Measurements from ENCODE around the gene BLCAP. TPM values are rescaled to one million over a fixed set of nuclear protein-coding genes. Genes with fewer than 3 reads are reported as not detected.
A peak's percentile ranks its signal among the peaks of the same experiment; 100 is the strongest.

BLCAP gene
- total RNA-seq, 1 donor from 2014 or later, result 111 TPM

DNA sequence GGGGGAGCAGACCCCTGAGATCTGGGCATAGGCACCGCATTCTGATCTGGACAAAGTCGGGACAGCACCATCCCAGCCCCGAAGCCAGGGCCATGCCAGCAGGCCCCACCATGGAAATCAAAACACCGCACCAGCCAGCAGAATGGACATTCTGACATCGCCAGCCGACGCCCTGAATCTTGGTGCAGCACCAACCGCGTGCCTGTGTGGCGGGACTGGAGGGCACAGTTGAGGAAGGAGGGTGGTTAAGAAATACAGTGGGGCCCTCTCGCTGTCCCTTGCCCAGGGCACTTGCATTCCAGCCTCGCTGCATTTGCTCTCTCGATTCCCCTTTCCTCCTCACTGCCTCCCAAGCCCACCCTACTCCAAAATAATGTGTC lies 4.7 kb downstream of the BLCAP start:
- Histone ChIP-seq H3K79me2 (ENCODE audit: insufficient read depth, low read length) (peaks cover 97% of the 10 kb centered on the region), H3K4me2 (ENCODE audit: low read length) (no peak overlapping the region), H3K36me3 (ENCODE audit: insufficient read depth, low read length) (no peaks in the 10 kb centered on the region), H3K4me3 (ENCODE audit: insufficient read depth, low read depth, low read length) (no peak overlapping the region), H3K27me3 (ENCODE audit: insufficient read depth, low read length) (no peaks in the 10 kb centered on the region), H3K9me3 (ENCODE audit: insufficient read depth, low read depth, low read length) (no peaks in the 10 kb centered on the region), H3K4me1 (ENCODE audit: insufficient read depth, low read length) (peaks cover 36% of the 10 kb centered on the region), H3K27ac (ENCODE audit: low read depth, low read length) (no peak overlapping the region), H4K20me1 (ENCODE audit: insufficient read depth, low read length) (peaks cover 89% of the 10 kb centered on the region), H2AFZ (ENCODE audit: low read depth, low read length) (no peak overlapping the region), H3K9ac (ENCODE audit: low read length) (no peak overlapping the region)
- Mint-ChIP-seq H3K27me3 (ENCODE audit: low read depth, unreplicated experiment) (no peaks in the 10 kb centered on the region), H3K27ac (ENCODE audit: unreplicated experiment) (no peak overlapping the region), H3K4me1 (ENCODE audit: low read depth, unreplicated experiment) (peaks cover 21% of the 10 kb centered on the region), H3K9me3 (ENCODE audit: unreplicated experiment) (no peaks in the 10 kb centered on the region), H3K4me3 (ENCODE audit: unreplicated experiment) (no peak overlapping the region), H3K36me3 (ENCODE audit: low read depth, unreplicated experiment) (peaks cover 24% of the 10 kb centered on the region)
- TF ChIP-seq, protein P1, sequence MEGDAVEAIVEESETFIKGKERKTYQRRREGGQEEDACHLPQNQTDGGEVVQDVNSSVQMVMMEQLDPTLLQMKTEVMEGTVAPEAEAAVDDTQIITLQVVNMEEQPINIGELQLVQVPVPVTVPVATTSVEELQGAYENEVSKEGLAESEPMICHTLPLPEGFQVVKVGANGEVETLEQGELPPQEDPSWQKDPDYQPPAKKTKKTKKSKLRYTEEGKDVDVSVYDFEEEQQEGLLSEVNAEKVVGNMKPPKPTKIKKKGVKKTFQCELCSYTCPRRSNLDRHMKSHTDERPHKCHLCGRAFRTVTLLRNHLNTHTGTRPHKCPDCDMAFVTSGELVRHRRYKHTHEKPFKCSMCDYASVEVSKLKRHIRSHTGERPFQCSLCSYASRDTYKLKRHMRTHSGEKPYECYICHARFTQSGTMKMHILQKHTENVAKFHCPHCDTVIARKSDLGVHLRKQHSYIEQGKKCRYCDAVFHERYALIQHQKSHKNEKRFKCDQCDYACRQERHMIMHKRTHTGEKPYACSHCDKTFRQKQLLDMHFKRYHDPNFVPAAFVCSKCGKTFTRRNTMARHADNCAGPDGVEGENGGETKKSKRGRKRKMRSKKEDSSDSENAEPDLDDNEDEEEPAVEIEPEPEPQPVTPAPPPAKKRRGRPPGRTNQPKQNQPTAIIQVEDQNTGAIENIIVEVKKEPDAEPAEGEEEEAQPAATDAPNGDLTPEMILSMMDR (IDR thresholded peaks at IDR 0.05; ENCODE audit: insufficient read depth, low read depth, low read length), result no peak
- no peak for TF ChIP-seq EZH2 (IDR thresholded peaks at IDR 0.05; ENCODE audit: insufficient read depth, low read length)
- FAIRE-seq (no peak), DNase-seq (ENCODE audit: low read depth) (no peak)

DNA sequence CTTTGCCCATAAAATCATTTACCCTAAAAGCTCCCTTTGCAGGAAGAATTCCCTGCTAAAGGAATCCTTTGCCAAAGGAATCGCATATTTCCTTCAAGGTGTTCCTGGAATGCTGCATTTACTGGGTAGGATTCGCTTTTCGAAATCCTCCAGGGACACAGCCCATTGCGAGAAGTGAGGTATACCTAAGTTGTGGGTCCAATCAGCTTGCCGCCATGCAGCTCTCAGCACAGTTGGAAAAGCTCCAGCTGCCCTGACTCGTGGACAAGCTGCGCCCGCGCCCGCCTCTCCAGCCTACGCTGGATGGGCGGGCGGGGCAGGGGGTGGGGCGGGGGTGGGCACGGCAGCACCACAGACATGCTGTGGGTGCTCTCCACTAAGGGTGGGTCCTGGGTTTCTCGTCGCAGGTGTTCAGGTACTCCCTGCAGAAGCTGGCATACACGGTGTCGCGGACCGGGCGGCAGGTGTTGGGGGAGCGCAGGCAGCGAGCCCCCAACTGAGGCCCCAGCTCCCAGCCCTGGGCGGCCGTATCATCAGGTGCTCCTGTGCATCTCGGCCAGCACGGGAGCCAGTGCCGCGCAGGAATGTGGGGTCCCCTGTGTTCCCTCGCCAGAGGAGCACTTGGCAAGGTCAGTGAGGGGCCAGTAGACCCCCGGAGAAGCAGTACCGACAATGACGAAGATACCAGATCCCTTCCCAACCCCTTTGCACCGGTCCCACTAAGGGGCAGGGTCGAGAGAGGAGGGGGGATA lies 5.2 kb downstream of the BLCAP start:
- Mint-ChIP-seq H3K36me3 (ENCODE audit: low read depth, unreplicated experiment) (peaks cover 24% of the 10 kb centered on the region), H3K9me3 (ENCODE audit: unreplicated experiment) (no peaks in the 10 kb centered on the region), H3K27me3 (ENCODE audit: low read depth, unreplicated experiment) (no peaks in the 10 kb centered on the region), H3K4me3 (ENCODE audit: unreplicated experiment) (no peak overlapping the region), H3K27ac (ENCODE audit: unreplicated experiment) (no peak overlapping the region), H3K4me1 (ENCODE audit: low read depth, unreplicated experiment) (peaks cover 21% of the 10 kb centered on the region)
- H3K27ac ChIP-seq (ENCODE audit: low read depth, low read length), result no peak overlapping the region
- no peak for FAIRE-seq
- H3K27me3 ChIP-seq (ENCODE audit: insufficient read depth, low read length), result no peaks in the 10 kb centered on the region
- peaks cover 5% of the 10 kb centered on the region for H3K36me3 ChIP-seq (ENCODE audit: insufficient read depth, low read length)
- H3K4me2 ChIP-seq (ENCODE audit: low read length), result peak overlapping the region; percentile 81
- peaks cover 37% of the 10 kb centered on the region for H3K4me1 ChIP-seq (ENCODE audit: insufficient read depth, low read length)
- H2AFZ ChIP-seq (ENCODE audit: low read depth, low read length), result no peak overlapping the region
- TF ChIP-seq EZH2 (IDR thresholded peaks at IDR 0.05; ENCODE audit: insufficient read depth, low read length), result no peak
- TF ChIP-seq, protein P1 (IDR thresholded peaks at IDR 0.05; ENCODE audit: insufficient read depth, low read depth, low read length), result no peak
- H3K79me2 ChIP-seq (ENCODE audit: insufficient read depth, low read length), result peaks cover 99% of the 10 kb centered on the region
- H3K9me3 ChIP-seq (ENCODE audit: insufficient read depth, low read depth, low read length), result no peaks in the 10 kb centered on the region
- H3K9ac ChIP-seq (ENCODE audit: low read length), result no peak overlapping the region
- DNase-seq (ENCODE audit: low read depth), result peak; percentile 52
- peaks cover 95% of the 10 kb centered on the region for H4K20me1 ChIP-seq (ENCODE audit: insufficient read depth, low read length)
- no peak overlapping the region for H3K4me3 ChIP-seq (ENCODE audit: insufficient read depth, low read depth, low read length)

Data from astrocyte (in vitro differentiated cells and primary cell).